ENCODE data around the gene SRA1. TPM values are rescaled to one million over a fixed set of nuclear protein-coding genes. Genes with fewer than 3 reads are reported as not detected.
A peak's percentile ranks its signal among the peaks of the same experiment; 100 is the strongest.

SRA1 gene
- total and polyA plus RNA-seq, 11 donors: 22.4 to 38.1 (median 29.0) TPM

GRCh38 chr5:140571105-140571504, 13.8 kb upstream of the SRA1 start:
- intact Hi-C loops (cut with DNase I): loop anchor here in 1 of 10 donors (2.0 kb wide), 1 partner anchor 62 kb away; the partner anchor contains the start of gene CD14
- no peaks in the 10 kb centered on the region for H3K27me3 ChIP-seq
- H3K4me1 ChIP-seq: peaks cover 11 to 74% (median 43%) of the 10 kb centered on the region in 12 donors
- peaks cover 0 to 34% (median 25%) of the 10 kb centered on the region in 9 donors for H3K36me3 ChIP-seq
- H3K27ac ChIP-seq: peak overlapping the region in 11 of 12 donors; percentile 42 to 90 (median 77)
- ATAC-seq: peak in 3 of 4 donors; percentile 21 to 49 (median 36)
- WGBS, 4 donors: 37 to 57% (median 47%) methylated on average over 5 of the region's 5 CpGs
- H3K9me3 ChIP-seq: no peaks in the 10 kb centered on the region
- no peak for TF ChIP-seq POLR2A (IDR thresholded peaks at IDR 0.05)
- TF ChIP-seq CTCF (IDR thresholded peaks at IDR 0.05): no peak
- H3K4me3 ChIP-seq: no peak overlapping the region
- peak; percentile 53 to 79 (median 67) for DNase-seq

- no peak for ATAC-seq
These were observed 13.2 kb upstream of the SRA1 start for GRCh38 chr5:140570488-140570887.

GRCh38 chr5:140570058-140570457, 12.8 kb upstream of the SRA1 start:
- WGBS, 4 donors: 76 to 91% (median 86%) methylated on average over 3 to 4 of the region's 4 CpGs
- intact Hi-C loops (cut with DNase I): loop anchor here in 1 of 10 donors (2.0 kb wide), 1 partner anchor 63 kb away; the partner anchor contains the start of gene CD14
- ATAC-seq (no peak), DNase-seq (no peak)
- Histone ChIP-seq H3K4me1 (peaks cover 11 to 78% (median 53%) of the 10 kb centered on the region in 12 donors), H3K27me3 (no peaks in the 10 kb centered on the region), H3K36me3 (peaks cover 0 to 37% (median 26%) of the 10 kb centered on the region in 9 donors), H3K27ac (peak overlapping the region; percentile 56 to 90 (median 80)), H3K4me3 (no peak overlapping the region), H3K9me3 (no peaks in the 10 kb centered on the region)
- no peak for TF ChIP-seq POLR2A (IDR thresholded peaks at IDR 0.05)
- no peak for TF ChIP-seq CTCF (IDR thresholded peaks at IDR 0.05)

More at GRCh38 chr5:140570488-140570887, 13.2 kb upstream of the SRA1 start:
- no peak for TF ChIP-seq CTCF (IDR thresholded peaks at IDR 0.05)
- TF ChIP-seq POLR2A (IDR thresholded peaks at IDR 0.05): no peak
- no peak for DNase-seq
- 94 to 100% (median 99%) methylated on average over 1 of the region's 1 CpG for WGBS, 4 donors
- no peak overlapping the region for H3K4me3 ChIP-seq
- H3K9me3 ChIP-seq: no peaks in the 10 kb centered on the region
- H3K27me3 ChIP-seq: no peaks in the 10 kb centered on the region
- peaks cover 0 to 37% (median 26%) of the 10 kb centered on the region in 9 donors for H3K36me3 ChIP-seq
- intact Hi-C loops (cut with DNase I): loop anchor here in 1 of 10 donors (2.0 kb wide), 1 partner anchor 62 kb away; the partner anchor contains the start of gene CD14
- H3K4me1 ChIP-seq: peaks cover 11 to 76% (median 50%) of the 10 kb centered on the region in 12 donors
- H3K27ac ChIP-seq: peak overlapping the region in 11 of 12 donors; percentile 42 to 90 (median 79)

GRCh38 chr5:140569197-140569596, 11.9 kb upstream of the SRA1 start:
- Histone ChIP-seq H3K4me3 (peak overlapping the region in 3 of 12 donors; percentile 3 to 13 (median 4)), H3K36me3 (peaks cover 0 to 37% (median 26%) of the 10 kb centered on the region in 9 donors), H3K27ac (peak overlapping the region; percentile 68 to 90 (median 80)), H3K27me3 (no peaks in the 10 kb centered on the region), H3K4me1 (peaks cover 11 to 74% (median 54%) of the 10 kb centered on the region in 12 donors), H3K9me3 (no peaks in the 10 kb centered on the region)
- TF ChIP-seq POLR2A (IDR thresholded peaks at IDR 0.05) (no peak), CTCF (IDR thresholded peaks at IDR 0.05) (no peak)
- WGBS, 4 donors: 33 to 60% (median 39%) methylated on average over 4 of the region's 4 CpGs
- intact Hi-C loops (cut with DNase I): loop anchor here in 4 of 10 donors (5.0 to 10.0 kb wide), 2 partner anchors 68 to 136 kb away; partner anchors contain the start of genes TMCO6 (in 3 of the 4) and ZMAT2 (in 1 of the 4)
- DNase-seq (no peak), ATAC-seq (no peak)

All from heart left ventricle (tissue), 16 donors.